Colonic mucosa (tissue), 4 donors: ENCODE data around the gene LYRM1. TPM values are rescaled to one million over a fixed set of nuclear protein-coding genes. Genes with fewer than 3 reads are reported as not detected.

Experiments used
- DNase-seq: peaks from one replicate; pipeline ENCODE4 v3.0.0-alpha.2; 2020
- H3K27ac ChIP-seq: fragments of 200-600 bp; one replicate; pipeline ENCODE4 v1.8.0; 2021
- H3K27me3 ChIP-seq: fragments of 200-600 bp; one replicate; pipeline ENCODE4 v1.8.0; 2021
- H3K36me3 ChIP-seq: fragments of 200-600 bp; one replicate; pipeline ENCODE4 v1.8.0; 2021
- H3K4me1 ChIP-seq: fragments of 200-600 bp; one replicate; pipeline ENCODE4 v1.8.0; 2021; ENCODE audit warnings: mild to moderate bottlenecking
- H3K4me3 ChIP-seq: fragments of 200-600 bp; one replicate; pipeline ENCODE4 v1.8.0; 2021
- H3K9ac ChIP-seq, 2 donors: one replicate each; pipeline ENCODE4 v1.7.0; 2013; ENCODE audit warnings: control low read depth in 2 of 2, low read depth in 2 of 2, low read length in 2 of 2
- H3K9me3 ChIP-seq: fragments of 200-600 bp; one replicate; pipeline ENCODE4 v1.8.0; 2021
- intact Hi-C: fragments of 100-400 bp; cut with DNase I; formaldehyde crosslinking; loops from one replicate; pipeline ENCODE4 v1.14.1; 2022
- total RNA-seq, 2 donors: library from RNA; stranded (reverse); fragmentation: NEBNext Ultra II Directional in 1 of 2; extraction: Animal tissue kit (Norgen Biotek cat#: 25700) in 1 of 2; gene quantifications; one replicate each; pipeline ENCODE4 v1.2.1, GENCODE V29; 2021
- TF ChIP-seq, protein P1 (sequence below): fragments of 200-600 bp; IDR thresholded peaks from one replicate; pipeline ENCODE4 v1.8.0; 2022; ENCODE audit warnings: antibody characterized with exemption, mild to moderate bottlenecking
- donor health status: healthy.
- donor health status: DM: no; HTN: no; CAD: no.
- donor health status: DM: no; HTN: no; CAD: no.

Gene LYRM1
- total RNA-seq, 2 donors from 2014 or later = 17.6 to 21.2 TPM

DNA sequence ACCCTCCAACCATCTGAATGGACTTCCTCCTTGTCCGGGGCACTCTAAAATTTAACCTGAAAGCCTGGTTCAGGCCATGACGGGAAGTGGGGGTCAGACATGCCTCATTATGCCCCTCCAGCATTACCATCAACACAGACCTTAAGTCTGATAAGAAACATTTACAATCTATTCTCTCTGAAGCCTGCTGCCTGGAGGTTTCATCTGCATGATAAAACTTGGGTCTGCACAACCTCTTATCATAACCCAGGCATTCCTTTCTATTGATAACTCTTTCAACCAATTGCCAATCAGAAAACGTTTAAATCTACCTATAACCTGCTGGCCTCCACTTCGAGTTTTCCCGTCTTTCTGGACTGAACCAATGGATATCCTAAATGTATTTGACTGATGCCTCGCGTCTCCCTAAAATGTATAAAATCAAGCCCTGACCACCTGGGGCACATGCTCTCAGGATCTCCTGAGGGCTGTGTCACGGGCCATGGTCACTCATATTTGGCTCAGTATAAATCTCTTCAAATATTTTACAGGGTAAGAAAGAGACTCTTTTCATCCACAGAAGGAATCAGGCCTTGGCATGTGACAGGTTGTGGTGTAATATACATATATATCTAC, 45.6 kb downstream of the LYRM1 start:
- Histone ChIP-seq H3K27me3 (no peaks in the 10 kb centered on the region), H3K36me3 (no peaks in the 10 kb centered on the region), H3K4me1 (no peaks in the 10 kb centered on the region), H3K4me3 (no peak overlapping the region), H3K27ac (no peak overlapping the region), H3K9ac (no peak overlapping the region), H3K9me3 (no peaks in the 10 kb centered on the region)
- TF ChIP-seq, protein P1, sequence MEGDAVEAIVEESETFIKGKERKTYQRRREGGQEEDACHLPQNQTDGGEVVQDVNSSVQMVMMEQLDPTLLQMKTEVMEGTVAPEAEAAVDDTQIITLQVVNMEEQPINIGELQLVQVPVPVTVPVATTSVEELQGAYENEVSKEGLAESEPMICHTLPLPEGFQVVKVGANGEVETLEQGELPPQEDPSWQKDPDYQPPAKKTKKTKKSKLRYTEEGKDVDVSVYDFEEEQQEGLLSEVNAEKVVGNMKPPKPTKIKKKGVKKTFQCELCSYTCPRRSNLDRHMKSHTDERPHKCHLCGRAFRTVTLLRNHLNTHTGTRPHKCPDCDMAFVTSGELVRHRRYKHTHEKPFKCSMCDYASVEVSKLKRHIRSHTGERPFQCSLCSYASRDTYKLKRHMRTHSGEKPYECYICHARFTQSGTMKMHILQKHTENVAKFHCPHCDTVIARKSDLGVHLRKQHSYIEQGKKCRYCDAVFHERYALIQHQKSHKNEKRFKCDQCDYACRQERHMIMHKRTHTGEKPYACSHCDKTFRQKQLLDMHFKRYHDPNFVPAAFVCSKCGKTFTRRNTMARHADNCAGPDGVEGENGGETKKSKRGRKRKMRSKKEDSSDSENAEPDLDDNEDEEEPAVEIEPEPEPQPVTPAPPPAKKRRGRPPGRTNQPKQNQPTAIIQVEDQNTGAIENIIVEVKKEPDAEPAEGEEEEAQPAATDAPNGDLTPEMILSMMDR = no peak
- intact Hi-C loops = no loop called here
- no peak for DNase-seq

- Histone ChIP-seq H3K27ac (no peak overlapping the region), H3K9ac (no peak overlapping the region), H3K4me3 (no peak overlapping the region), H3K9me3 (no peaks in the 10 kb centered on the region), H3K4me1 (no peaks in the 10 kb centered on the region), H3K27me3 (no peaks in the 10 kb centered on the region), H3K36me3 (no peaks in the 10 kb centered on the region)
- no peak for DNase-seq
- TF ChIP-seq, protein P1 = no peak
- intact Hi-C loops = no loop called here
Observed at GRCh38 chr16:20948444-20948843, 47.9 kb downstream of the LYRM1 start.

- Histone ChIP-seq H3K9me3 (no peaks in the 10 kb centered on the region), H3K27me3 (no peaks in the 10 kb centered on the region), H3K4me3 (no peak overlapping the region), H3K36me3 (no peaks in the 10 kb centered on the region), H3K27ac (no peak overlapping the region), H3K4me1 (no peaks in the 10 kb centered on the region), H3K9ac (no peak overlapping the region)
- no peak for DNase-seq
- intact Hi-C loops = no loop called here
- TF ChIP-seq, protein P1 = no peak
Observed at GRCh38 chr16:20949660-20950059, 49.1 kb downstream of the LYRM1 start.

DNA sequence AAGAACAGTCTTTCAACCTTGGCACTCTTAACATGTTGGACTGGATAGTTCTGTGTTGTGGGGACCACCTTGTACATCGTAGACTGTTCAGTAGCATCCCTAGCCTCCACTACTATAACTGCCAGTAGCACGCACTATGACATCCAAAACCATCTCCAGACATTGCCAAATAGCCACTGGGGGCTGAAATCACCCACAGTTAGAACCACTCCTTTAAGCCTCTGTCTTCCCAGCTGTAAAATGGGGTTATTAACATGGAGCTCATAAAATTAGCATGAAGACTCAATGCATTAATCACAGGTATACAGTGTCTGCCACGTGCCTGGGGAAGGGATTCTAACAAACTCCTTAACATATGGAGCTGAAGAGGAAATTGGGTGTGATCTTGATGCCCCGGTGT, 49.7 kb downstream of the LYRM1 start:
- Histone ChIP-seq H3K4me1 (no peaks in the 10 kb centered on the region), H3K4me3 (no peak overlapping the region), H3K36me3 (no peaks in the 10 kb centered on the region), H3K9ac (no peak overlapping the region), H3K27me3 (no peaks in the 10 kb centered on the region), H3K9me3 (no peaks in the 10 kb centered on the region), H3K27ac (no peak overlapping the region)
- DNase-seq = no peak
- TF ChIP-seq, protein P1 = no peak
- intact Hi-C loops = no loop called here

DNA sequence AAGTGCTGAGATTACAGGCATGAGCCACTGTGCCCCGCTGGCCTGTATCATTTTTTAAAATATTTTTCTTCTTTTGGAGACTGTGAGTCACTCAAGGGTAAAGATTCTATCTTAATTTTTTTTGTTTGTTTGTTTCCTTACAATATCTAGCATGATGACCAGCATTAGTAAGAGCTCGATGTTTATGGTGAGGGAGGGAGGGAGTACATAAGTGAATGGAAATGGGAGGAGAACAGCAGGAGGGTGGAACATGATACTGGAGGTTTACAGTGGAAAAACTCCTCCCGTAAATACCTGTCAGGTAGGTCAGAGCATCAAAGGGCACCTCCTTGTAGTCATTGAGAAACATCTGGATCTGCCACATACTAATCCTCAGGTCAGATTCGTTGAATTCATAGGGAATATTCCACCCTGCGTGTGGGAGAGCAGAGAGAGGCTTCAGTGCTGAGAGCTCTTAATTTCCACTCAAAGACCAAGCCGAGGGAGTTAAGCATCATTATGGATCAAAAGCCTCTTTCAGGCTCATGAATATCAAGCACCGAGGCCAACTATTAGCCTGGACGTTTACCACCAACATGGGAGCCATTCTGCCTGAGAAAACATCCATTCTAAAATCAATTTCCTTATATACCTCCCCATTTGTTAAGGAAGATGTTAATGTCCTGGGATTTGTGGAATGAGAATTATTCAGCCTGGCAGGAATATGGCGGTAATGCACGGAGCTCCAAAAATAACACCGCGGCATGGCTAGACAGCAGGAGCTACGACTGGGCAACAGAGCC, 51.8 kb downstream of the LYRM1 start:
- TF ChIP-seq, protein P1 = no peak
- no peaks in the 10 kb centered on the region for H3K9me3 ChIP-seq
- no peaks in the 10 kb centered on the region for H3K36me3 ChIP-seq
- no peak for DNase-seq
- H3K27me3 ChIP-seq = no peaks in the 10 kb centered on the region
- intact Hi-C loops = no loop called here
- no peak overlapping the region for H3K4me3 ChIP-seq
- H3K9ac ChIP-seq = no peak overlapping the region
- H3K27ac ChIP-seq = no peak overlapping the region
- no peaks in the 10 kb centered on the region for H3K4me1 ChIP-seq
